ENCODE measurements around the gene ZNF487. TPM values are rescaled to one million over a fixed set of nuclear protein-coding genes. Genes with fewer than 3 reads are reported as not detected.

Gene ZNF487
- total and polyA plus RNA-seq, 8 donors = 0.45 to 11.0 (median 4.5) TPM

DNA sequence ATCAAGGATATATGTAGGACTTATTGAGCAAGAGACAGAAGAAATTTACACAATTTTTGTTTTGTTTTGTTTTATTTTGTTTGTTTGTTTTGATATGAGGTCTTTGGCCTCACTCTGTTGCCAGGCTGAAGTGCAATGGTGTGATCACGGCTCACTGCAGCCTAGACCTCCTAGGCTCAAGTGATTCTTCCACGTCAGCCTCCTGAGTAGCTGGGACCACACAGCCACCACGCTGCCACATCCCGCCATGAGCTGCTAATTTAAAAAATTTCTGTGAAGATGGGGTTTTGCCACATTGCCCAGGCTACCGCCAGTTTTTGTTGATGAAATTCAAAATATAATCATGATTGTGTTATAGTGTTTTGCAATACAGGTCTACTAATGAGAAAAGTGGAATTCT, 54.9 kb downstream of the ZNF487 start:
- WGBS, 5 donors = 89 to 94% (median 92%) methylated on average over 5 of the region's 5 CpGs

DNA sequence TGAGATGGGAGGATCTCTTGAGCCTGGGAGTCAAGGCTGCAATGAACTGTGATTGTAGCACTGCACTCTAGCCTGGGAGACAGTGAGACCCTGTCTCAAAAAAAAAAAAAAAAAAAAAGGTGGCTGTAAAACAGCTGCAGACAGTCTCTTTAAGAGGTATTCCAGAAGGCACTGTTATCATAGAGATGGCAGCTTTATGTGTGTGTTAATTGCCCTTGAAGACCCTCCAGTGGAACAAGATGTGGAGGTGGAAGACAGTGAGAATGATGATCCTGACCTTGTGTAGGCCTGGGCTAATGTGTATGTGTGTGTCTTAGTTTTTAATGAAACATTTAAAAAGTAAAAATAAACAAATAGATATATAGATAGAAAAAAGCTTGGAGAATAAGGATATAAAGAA, 66.0 kb downstream of the ZNF487 start:
- H3K4me3 ChIP-seq = no peak overlapping the region
- H3K9me3 ChIP-seq = peaks cover 0 to 8% (median 3%) of the 10 kb centered on the region in 4 donors
- intact Hi-C loops (cut with DNase I; ENCODE audit: low total_unique reads) = no loop called here
- H3K27ac ChIP-seq = no peak overlapping the region
- DNase-seq = no peak
- H3K36me3 ChIP-seq = no peaks in the 10 kb centered on the region
- TF ChIP-seq POLR2A (IDR thresholded peaks at IDR 0.05) (no peak), EP300 (IDR thresholded peaks at IDR 0.05) (no peak), POLR2AphosphoS5 (IDR thresholded peaks at IDR 0.05) (no peak)
- TF ChIP-seq, protein P1, sequence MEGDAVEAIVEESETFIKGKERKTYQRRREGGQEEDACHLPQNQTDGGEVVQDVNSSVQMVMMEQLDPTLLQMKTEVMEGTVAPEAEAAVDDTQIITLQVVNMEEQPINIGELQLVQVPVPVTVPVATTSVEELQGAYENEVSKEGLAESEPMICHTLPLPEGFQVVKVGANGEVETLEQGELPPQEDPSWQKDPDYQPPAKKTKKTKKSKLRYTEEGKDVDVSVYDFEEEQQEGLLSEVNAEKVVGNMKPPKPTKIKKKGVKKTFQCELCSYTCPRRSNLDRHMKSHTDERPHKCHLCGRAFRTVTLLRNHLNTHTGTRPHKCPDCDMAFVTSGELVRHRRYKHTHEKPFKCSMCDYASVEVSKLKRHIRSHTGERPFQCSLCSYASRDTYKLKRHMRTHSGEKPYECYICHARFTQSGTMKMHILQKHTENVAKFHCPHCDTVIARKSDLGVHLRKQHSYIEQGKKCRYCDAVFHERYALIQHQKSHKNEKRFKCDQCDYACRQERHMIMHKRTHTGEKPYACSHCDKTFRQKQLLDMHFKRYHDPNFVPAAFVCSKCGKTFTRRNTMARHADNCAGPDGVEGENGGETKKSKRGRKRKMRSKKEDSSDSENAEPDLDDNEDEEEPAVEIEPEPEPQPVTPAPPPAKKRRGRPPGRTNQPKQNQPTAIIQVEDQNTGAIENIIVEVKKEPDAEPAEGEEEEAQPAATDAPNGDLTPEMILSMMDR (IDR thresholded peaks at IDR 0.05) = no peak
- no peaks in the 10 kb centered on the region for H3K27me3 ChIP-seq
- H3K4me1 ChIP-seq = no peaks in the 10 kb centered on the region

More for the DNA sequence above, 54.9 kb downstream of the ZNF487 start:
- DNase-seq = no peak
- Histone ChIP-seq H3K4me1 (no peaks in the 10 kb centered on the region), H3K27ac (no peak overlapping the region), H3K9me3 (peaks cover 0 to 22% (median 6%) of the 10 kb centered on the region in 4 donors), H3K4me3 (no peak overlapping the region), H3K36me3 (no peaks in the 10 kb centered on the region), H3K27me3 (no peaks in the 10 kb centered on the region)
- intact Hi-C loops (cut with DNase I; ENCODE audit: low total_unique reads) = no loop called here
- TF ChIP-seq POLR2A (IDR thresholded peaks at IDR 0.05) (no peak), POLR2AphosphoS5 (IDR thresholded peaks at IDR 0.05) (no peak)

DNA sequence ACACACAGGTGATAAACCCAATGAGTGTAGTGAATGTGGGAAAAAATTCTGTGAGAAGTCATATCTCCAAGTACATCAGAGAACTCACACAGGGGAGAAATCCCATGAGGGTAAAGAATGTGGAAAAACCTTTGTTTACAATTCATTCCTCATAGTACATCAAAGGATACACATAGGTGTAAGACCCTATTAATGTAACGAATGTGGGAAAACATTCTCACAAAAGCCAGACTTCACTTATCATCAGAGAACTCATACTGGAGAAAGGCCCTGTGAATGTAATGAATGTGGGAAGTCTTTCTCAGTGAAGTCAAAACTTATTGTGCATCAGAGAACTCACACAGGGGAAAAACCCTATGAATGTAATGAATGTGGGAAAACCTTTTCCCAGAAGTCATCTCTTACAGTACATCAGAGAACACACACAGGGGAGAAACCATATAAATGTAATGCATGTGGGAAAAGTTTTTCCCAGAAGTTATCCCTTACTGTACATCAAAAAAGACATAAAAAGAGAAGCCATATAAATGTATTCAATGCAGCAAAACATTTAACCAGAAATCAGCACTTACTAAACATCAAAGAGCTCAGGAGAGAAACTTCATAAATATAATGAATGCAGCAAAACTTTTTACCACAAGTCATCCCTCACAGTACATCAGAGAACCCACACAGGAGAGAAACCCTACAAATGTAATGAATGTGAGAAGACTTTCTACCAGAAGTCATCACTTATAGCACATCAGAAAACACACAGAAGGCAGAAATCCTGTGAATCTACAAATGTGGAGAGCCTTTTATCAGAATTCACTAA, 87.7 kb downstream of the ZNF487 start:
- H3K27ac ChIP-seq = no peak overlapping the region
- DNase-seq = no peak
- no peaks in the 10 kb centered on the region for H3K4me1 ChIP-seq
- H3K27me3 ChIP-seq = no peaks in the 10 kb centered on the region
- intact Hi-C loops (cut with DNase I; ENCODE audit: low total_unique reads) = no loop called here
- H3K9me3 ChIP-seq = peaks cover 49 to 89% (median 81%) of the 10 kb centered on the region in 4 donors
- WGBS, 5 donors = 74 to 85% (median 79%) methylated on average over 1 of the region's 1 CpG
- H3K4me3 ChIP-seq = no peak overlapping the region
- no peaks in the 10 kb centered on the region for H3K36me3 ChIP-seq
- TF ChIP-seq POLR2AphosphoS5 (IDR thresholded peaks at IDR 0.05) (no peak), POLR2A (IDR thresholded peaks at IDR 0.05) (no peak), EP300 (IDR thresholded peaks at IDR 0.05) (no peak)
- TF ChIP-seq, protein P1 (IDR thresholded peaks at IDR 0.05) = no peak

Small RNAs within 50 kb of the gene (small RNA-seq; reads per million reads assigned to genes)
- 0 reads per million in 4 donors for gene RNU7-193P
- 0 reads per million in 4 donors for gene SNORD3J

Other genes with a start within 250 kb of the ZNF487 start
- 1 to 10 TPM in 1 of 5 donors, under 1 TPM in 2, not detected in 2; 0.55 to 2.9 (median 0.87) TPM for gene RASGEF1A, start 170.0 kb upstream of the ZNF487 start, total RNA-seq
- gene RASGEF1A, start 170.0 kb upstream of the ZNF487 start, polyA plus RNA-seq = under 1 TPM; 0.46 to 0.70 (median 0.68) TPM
- gene FXYD4, start 65.5 kb upstream of the ZNF487 start, total RNA-seq = not detected
- gene FXYD4, start 65.5 kb upstream of the ZNF487 start, polyA plus RNA-seq = 1 to 10 TPM; 2.8 to 7.3 (median 6.0) TPM
- gene HNRNPF, start 27.9 kb upstream of the ZNF487 start, total RNA-seq = 100 to 1,000 TPM in 2 of 5 donors, 10 to 100 TPM in 3; 36.2 to 169 (median 87.0) TPM
- gene HNRNPF, start 27.9 kb upstream of the ZNF487 start, polyA plus RNA-seq = 100 to 1,000 TPM in 1 of 3 donors, 10 to 100 TPM in 2; 74.7 to 131 (median 87.5) TPM
- gene ZNF239, start 137.5 kb downstream of the ZNF487 start, total RNA-seq = 10 to 100 TPM in 1 of 5 donors, 1 to 10 TPM in 2, not detected in 2; 4.0 to 37.5 (median 5.2) TPM
- 1 to 10 TPM; 1.4 to 1.9 (median 1.6) TPM for gene ZNF239, start 137.5 kb downstream of the ZNF487 start, polyA plus RNA-seq
- 10 to 100 TPM in 1 of 5 donors, 1 to 10 TPM in 3, not detected in 1; 1.8 to 12.1 (median 5.0) TPM for gene ZNF485, start 169.3 kb downstream of the ZNF487 start, total RNA-seq
- gene ZNF485, start 169.3 kb downstream of the ZNF487 start, polyA plus RNA-seq = 1 to 10 TPM; 1.8 to 2.6 (median 1.9) TPM
- 10 to 100 TPM in 4 of 5 donors, 1 to 10 TPM in 1; 8.7 to 75.9 (median 34.5) TPM for gene ZNF32, start 211.8 kb downstream of the ZNF487 start, total RNA-seq
- gene ZNF32, start 211.8 kb downstream of the ZNF487 start, polyA plus RNA-seq = 10 to 100 TPM; 52.9 to 60.0 (median 56.8) TPM